ENCODE data around the gene CCL27. TPM values are rescaled to one million over a fixed set of nuclear protein-coding genes. Genes with fewer than 3 reads are reported as not detected.

The CCL27 gene
- total RNA-seq, 3 donors from 2014 or later = 0.24 to 0.43 (median 0.26) TPM

DNA sequence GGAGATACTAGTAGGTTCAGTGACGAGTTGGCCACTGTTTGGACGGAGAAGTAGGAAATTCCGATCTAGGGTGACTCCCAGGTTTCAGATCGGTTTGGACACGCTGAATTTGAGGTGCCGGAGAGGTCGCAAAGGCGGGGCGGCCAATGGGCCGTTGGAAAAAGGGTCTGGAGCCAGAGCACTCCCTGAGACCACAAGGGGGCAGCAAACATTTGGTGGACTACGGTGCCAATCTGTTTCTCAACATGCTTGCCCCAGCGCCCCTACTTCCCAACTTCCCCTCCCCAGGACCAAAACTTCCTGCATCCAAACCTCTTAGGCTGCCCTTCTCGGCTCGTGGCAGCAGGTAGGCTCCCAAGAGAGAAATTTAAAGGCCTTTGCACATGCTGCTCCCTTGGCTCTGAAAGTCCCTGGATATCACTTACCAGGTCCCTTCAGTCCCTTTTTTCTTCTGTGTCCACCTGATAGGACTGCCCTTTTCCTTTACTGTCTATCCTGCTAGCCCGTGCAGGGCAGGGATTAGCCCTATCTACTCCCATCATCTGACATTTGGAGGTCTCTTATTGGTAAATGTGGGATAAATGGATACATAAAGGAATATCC, 49.6 kb downstream of the CCL27 start:
- no peaks in the 10 kb centered on the region for H3K27me3 Mint-ChIP-seq (ENCODE audit: low read depth)
- peak overlapping the region; percentile 86 for H3K4me3 Mint-ChIP-seq
- H3K4me1 Mint-ChIP-seq (ENCODE audit: low read depth) = peaks cover 19% of the 10 kb centered on the region
- peaks cover 10% of the 10 kb centered on the region for H3K36me3 Mint-ChIP-seq (ENCODE audit: insufficient read depth)
- ATAC-seq = peak; percentile 42 to 54
- peak; percentile 57 for DNase-seq
- H3K9me3 Mint-ChIP-seq = no peaks in the 10 kb centered on the region

Other genes with a start within 250 kb of the CCL27 start
- gene FAM219A, start 204.1 kb downstream of the CCL27 start, total RNA-seq = 10 to 100 TPM; 23.1 to 31.2 (median 26.4) TPM
- not detected for gene DNAI1, start 203.9 kb downstream of the CCL27 start, total RNA-seq
- gene ENHO, start 139.7 kb downstream of the CCL27 start, total RNA-seq = not detected
- under 1 TPM in 1 of 3 donors, not detected in 2; 0.18 TPM for gene CNTFR, start 72.9 kb downstream of the CCL27 start, total RNA-seq
- 10 to 100 TPM; 26.6 to 30.2 (median 29.9) TPM for gene RPP25L, start 50.6 kb downstream of the CCL27 start, total RNA-seq
- gene DCTN3, start 42.2 kb downstream of the CCL27 start, total RNA-seq = 10 to 100 TPM; 58.8 to 69.2 (median 64.2) TPM
- not detected for gene ARID3C, start 33.6 kb downstream of the CCL27 start, total RNA-seq
- 100 to 1,000 TPM; 120 to 128 (median 123) TPM for gene SIGMAR1, start 24.9 kb downstream of the CCL27 start, total RNA-seq
- gene GALT, start 16.0 kb downstream of the CCL27 start, total RNA-seq = 10 to 100 TPM; 29.8 to 37.7 (median 30.3) TPM
- gene IL11RA, start 10.5 kb downstream of the CCL27 start, total RNA-seq = 10 to 100 TPM in 1 of 3 donors, 1 to 10 TPM in 2; 7.7 to 10.4 (median 8.8) TPM
- 1 to 10 TPM in 2 of 3 donors, under 1 TPM in 1; 0.82 to 1.1 (median 1.0) TPM for gene CCL19, start 28.6 kb upstream of the CCL27 start, total RNA-seq
- gene CCL21, start 47.5 kb upstream of the CCL27 start, total RNA-seq = not detected